MM.1S (cell line): Measurements from ENCODE around the gene FUZ.

ENCODE experiments used
- EZH2 ChIP-seq: fragments of 300-600 bp; sonication (generic); optimal IDR thresholded peaks from 2 replicates; pipeline ENCODE3; 2017; ENCODE audit warnings: low read depth, mild to moderate bottlenecking, antibody characterized with exemption, low read length, mixed read lengths
- TF ChIP-seq, protein P1 (sequence below): fragments of 300-600 bp; sonication (generic); IDR thresholded peaks from 2 replicates; pipeline ENCODE4 v1.5.1; 2016; ENCODE audit warnings: antibody characterized with exemption, low read length, mixed read lengths

DNA sequence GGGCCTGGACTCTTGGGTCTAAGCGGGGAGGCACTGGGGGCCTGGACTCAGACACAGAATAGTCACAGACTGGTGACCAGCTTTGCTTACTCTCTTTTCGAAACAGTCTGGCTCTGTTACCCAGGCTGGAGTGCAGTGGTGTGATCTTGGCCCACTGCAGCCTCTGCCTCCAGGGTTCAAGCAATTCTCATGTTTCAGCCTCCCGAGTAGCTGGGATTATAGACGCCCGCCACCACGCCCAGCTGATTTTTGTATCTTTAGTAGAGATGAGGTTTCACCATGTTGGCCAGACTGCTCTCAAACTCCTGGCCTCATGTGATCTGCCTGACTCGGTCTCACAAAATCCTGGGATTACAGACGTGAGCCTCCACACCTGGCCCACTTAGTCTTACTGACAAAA, 16.1 kb upstream of the FUZ start:
- TF ChIP-seq, protein P1, sequence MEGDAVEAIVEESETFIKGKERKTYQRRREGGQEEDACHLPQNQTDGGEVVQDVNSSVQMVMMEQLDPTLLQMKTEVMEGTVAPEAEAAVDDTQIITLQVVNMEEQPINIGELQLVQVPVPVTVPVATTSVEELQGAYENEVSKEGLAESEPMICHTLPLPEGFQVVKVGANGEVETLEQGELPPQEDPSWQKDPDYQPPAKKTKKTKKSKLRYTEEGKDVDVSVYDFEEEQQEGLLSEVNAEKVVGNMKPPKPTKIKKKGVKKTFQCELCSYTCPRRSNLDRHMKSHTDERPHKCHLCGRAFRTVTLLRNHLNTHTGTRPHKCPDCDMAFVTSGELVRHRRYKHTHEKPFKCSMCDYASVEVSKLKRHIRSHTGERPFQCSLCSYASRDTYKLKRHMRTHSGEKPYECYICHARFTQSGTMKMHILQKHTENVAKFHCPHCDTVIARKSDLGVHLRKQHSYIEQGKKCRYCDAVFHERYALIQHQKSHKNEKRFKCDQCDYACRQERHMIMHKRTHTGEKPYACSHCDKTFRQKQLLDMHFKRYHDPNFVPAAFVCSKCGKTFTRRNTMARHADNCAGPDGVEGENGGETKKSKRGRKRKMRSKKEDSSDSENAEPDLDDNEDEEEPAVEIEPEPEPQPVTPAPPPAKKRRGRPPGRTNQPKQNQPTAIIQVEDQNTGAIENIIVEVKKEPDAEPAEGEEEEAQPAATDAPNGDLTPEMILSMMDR = no peak
- TF ChIP-seq EZH2 = no peak
